ENCODE results near the gene LITAFD.

DNA sequence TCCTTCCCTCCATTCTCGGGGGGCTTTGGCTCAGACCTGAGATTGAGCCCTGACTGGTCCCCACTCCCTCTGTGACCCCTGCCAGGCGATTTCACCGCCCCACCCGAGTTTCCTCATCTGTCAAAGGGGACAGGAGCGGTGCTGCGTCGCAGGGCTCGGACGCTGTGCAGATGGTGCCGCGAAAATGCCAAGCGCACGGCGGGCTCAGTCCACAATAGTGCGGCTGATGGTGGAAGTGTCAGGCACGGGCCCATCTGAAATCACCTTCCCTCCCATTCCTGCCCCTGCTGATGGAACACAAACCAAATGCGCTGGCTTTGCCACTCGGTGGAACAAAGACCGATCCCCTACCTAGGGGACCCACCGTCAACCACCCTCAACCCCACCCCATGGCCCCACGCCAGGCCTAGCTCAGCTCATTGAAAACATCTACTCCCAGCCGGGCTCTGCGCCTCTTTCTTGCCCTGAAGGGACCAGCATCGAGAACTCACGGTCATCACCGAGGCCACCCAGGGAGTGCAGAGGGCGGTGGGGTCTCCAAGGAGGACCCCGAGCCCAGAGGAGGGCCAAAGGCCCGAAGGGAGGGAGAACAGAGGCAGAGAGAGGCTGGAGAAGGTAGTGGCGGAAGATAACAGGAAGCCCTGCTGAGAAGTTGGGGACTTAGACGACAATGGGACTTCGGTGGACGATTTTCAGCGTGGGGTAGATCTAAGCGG, 14.8 kb upstream of the LITAFD start:
- TF ChIP-seq, protein P1, sequence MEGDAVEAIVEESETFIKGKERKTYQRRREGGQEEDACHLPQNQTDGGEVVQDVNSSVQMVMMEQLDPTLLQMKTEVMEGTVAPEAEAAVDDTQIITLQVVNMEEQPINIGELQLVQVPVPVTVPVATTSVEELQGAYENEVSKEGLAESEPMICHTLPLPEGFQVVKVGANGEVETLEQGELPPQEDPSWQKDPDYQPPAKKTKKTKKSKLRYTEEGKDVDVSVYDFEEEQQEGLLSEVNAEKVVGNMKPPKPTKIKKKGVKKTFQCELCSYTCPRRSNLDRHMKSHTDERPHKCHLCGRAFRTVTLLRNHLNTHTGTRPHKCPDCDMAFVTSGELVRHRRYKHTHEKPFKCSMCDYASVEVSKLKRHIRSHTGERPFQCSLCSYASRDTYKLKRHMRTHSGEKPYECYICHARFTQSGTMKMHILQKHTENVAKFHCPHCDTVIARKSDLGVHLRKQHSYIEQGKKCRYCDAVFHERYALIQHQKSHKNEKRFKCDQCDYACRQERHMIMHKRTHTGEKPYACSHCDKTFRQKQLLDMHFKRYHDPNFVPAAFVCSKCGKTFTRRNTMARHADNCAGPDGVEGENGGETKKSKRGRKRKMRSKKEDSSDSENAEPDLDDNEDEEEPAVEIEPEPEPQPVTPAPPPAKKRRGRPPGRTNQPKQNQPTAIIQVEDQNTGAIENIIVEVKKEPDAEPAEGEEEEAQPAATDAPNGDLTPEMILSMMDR (conservative IDR thresholded peaks at IDR 0.05): no peak
- no peak for TF ChIP-seq EZH2 (IDR thresholded peaks at IDR 0.05; ENCODE audit: low read depth)
